AG04449 (cell line): ENCODE results near the gene CATSPER3.

Experiments used
- CTCF ChIA-PET: fragments of 350-600 bp; formaldehyde crosslinking; extraction: SDS; loops from one replicate; lab custom pipeline; 2021; ENCODE audit warnings: antibody characterized with exemption; lab: Yijun Ruan, JAX
- POLR2A ChIA-PET: fragments of 400-600, 350-600 bp; formaldehyde crosslinking; extraction: SDS; loops from one replicate; lab custom pipeline; 2020; ENCODE audit warnings: antibody characterized with exemption, inconsistent platforms; lab: Yijun Ruan, JAX
- DNase-seq: peaks from one replicate; pipeline ENCODE4 v3.0.0-alpha.2; 2010; ENCODE audit warnings: low read depth, low spot score
- H3K4me3 ChIP-seq: 2 replicates; pipeline ENCODE4 v1.5.1; 2011; ENCODE audit warnings: low read depth, mild to moderate bottlenecking, control low read depth, low read length
- CTCF ChIP-seq: IDR thresholded peaks from one replicate; pipeline ENCODE4 v1.5.1; 2011; ENCODE audit warnings: mild to moderate bottlenecking, moderate library complexity, low read length, control low read depth, inconsistent platforms; ENCODE audit not compliant: insufficient read depth; ENCODE audit errors: missing control alignments

The CATSPER3 gene

GRCh38 chr5:135016861-135017290, 49.2 kb downstream of the CATSPER3 start:
- no peak for TF ChIP-seq CTCF
- no peak overlapping the region for H3K4me3 ChIP-seq
- DNase-seq, result no peak
- ChIA-PET POLR2A (no interaction called here), CTCF (interaction anchor here (1.4 kb wide), 1 partner anchor 315 kb away, joined by 4 read pairs; no protein-coding TSS in a partner anchor)

GRCh38 chr5:135018457-135018856, 50.8 kb downstream of the CATSPER3 start:
- CTCF ChIA-PET, result interaction anchor here (2.1 kb wide), 1 partner anchor 8 kb away, joined by 7 read pairs; no protein-coding TSS in a partner anchor
- H3K4me3 ChIP-seq, result no peak overlapping the region
- POLR2A ChIA-PET, result no interaction called here
- DNase-seq, result no peak
- no peak for TF ChIP-seq CTCF

GRCh38 chr5:135019314-135019713, 51.6 kb downstream of the CATSPER3 start:
- no peak overlapping the region for H3K4me3 ChIP-seq
- TF ChIP-seq CTCF, result no peak
- DNase-seq, result no peak
- ChIA-PET CTCF (interaction anchor here (2.1 kb wide), 1 partner anchor 9 kb away, joined by 7 read pairs; no protein-coding TSS in a partner anchor), POLR2A (no interaction called here)

GRCh38 chr5:135020111-135020895, 52.6 kb downstream of the CATSPER3 start:
- no peak for TF ChIP-seq CTCF
- DNase-seq, result no peak
- ChIA-PET POLR2A (no interaction called here), CTCF (interaction anchor here (2.1 kb wide), 1 partner anchor 10 kb away, joined by 7 read pairs; no protein-coding TSS in a partner anchor)
- no peak overlapping the region for H3K4me3 ChIP-seq

- H3K4me3 ChIP-seq, result no peak overlapping the region
- POLR2A ChIA-PET, result no interaction called here
Measured at GRCh38 chr5:135024956-135025729, 57.4 kb downstream of the CATSPER3 start.

More at GRCh38 chr5:135024956-135025729, 57.4 kb downstream of the CATSPER3 start:
- no peak for TF ChIP-seq CTCF
- CTCF ChIA-PET, result interaction anchor here (1.1 kb wide), 1 partner anchor 9 kb away, joined by 3 read pairs; no protein-coding TSS in a partner anchor
- no peak for DNase-seq
